BE2C (cell line): ENCODE data around the gene FRMD4B.

Experiments used
- DNase-seq: peaks from one replicate; pipeline ENCODE4 v3.0.0-alpha.2; 2020
- H3K27me3 ChIP-seq: fragments of 250-450 bp; sonication (Bioruptor Pico); 2 replicates; pipeline ENCODE4 v1.5.1; 2020; ENCODE audit warnings: mild to moderate bottlenecking
- H3K36me3 ChIP-seq: fragments of 250-450 bp; sonication (Bioruptor Pico); 2 replicates; pipeline ENCODE4 v1.5.1; 2020; ENCODE audit warnings: mild to moderate bottlenecking
- H3K4me1 ChIP-seq: fragments of 250-450 bp; sonication (Bioruptor Pico); 2 replicates; pipeline ENCODE4 v1.5.1; 2020
- H3K4me3 ChIP-seq: 2 replicates; pipeline ENCODE4 v1.5.1; 2011; ENCODE audit warnings: low read depth, low read length
- H3K9me3 ChIP-seq: fragments of 250-450 bp; sonication (Bioruptor Pico); 2 replicates; pipeline ENCODE4 v1.5.1; 2020
- CTCF ChIP-seq: IDR thresholded peaks from 2 replicates; pipeline ENCODE4 v1.5.1; 2012; ENCODE audit warnings: mild to moderate bottlenecking, low read depth, low read length

The FRMD4B gene

GRCh38 chr3:69426291-69426966 lies 40.5 kb upstream of the FRMD4B start:
- no peaks in the 10 kb centered on the region for H3K27me3 ChIP-seq
- no peak overlapping the region for H3K4me3 ChIP-seq
- no peak for TF ChIP-seq CTCF
- no peaks in the 10 kb centered on the region for H3K4me1 ChIP-seq
- no peaks in the 10 kb centered on the region for H3K9me3 ChIP-seq
- no peak for DNase-seq
- peaks cover 4% of the 10 kb centered on the region for H3K36me3 ChIP-seq

GRCh38 chr3:69425249-69425648 lies 39.4 kb upstream of the FRMD4B start:
- no peaks in the 10 kb centered on the region for H3K36me3 ChIP-seq
- no peak overlapping the region for H3K4me3 ChIP-seq
- H3K9me3 ChIP-seq, result no peaks in the 10 kb centered on the region
- DNase-seq, result peak; percentile 41
- no peaks in the 10 kb centered on the region for H3K27me3 ChIP-seq
- no peaks in the 10 kb centered on the region; the same call in 1 of the 2 replicates for H3K4me1 ChIP-seq
- peak; percentile 78 for TF ChIP-seq CTCF

GRCh38 chr3:69423463-69424155 lies 37.7 kb upstream of the FRMD4B start:
- no peak for DNase-seq
- no peaks in the 10 kb centered on the region for H3K36me3 ChIP-seq
- no peak overlapping the region for H3K4me3 ChIP-seq
- TF ChIP-seq CTCF, result no peak
- H3K9me3 ChIP-seq, result no peaks in the 10 kb centered on the region
- H3K4me1 ChIP-seq, result no peaks in the 10 kb centered on the region; the same call in 1 of the 2 replicates
- H3K27me3 ChIP-seq, result no peaks in the 10 kb centered on the region

GRCh38 chr3:69422751-69423150 lies 36.9 kb upstream of the FRMD4B start:
- H3K36me3 ChIP-seq, result no peaks in the 10 kb centered on the region
- no peaks in the 10 kb centered on the region for H3K27me3 ChIP-seq
- H3K9me3 ChIP-seq, result no peaks in the 10 kb centered on the region
- no peak for DNase-seq
- no peaks in the 10 kb centered on the region; the same call in 1 of the 2 replicates for H3K4me1 ChIP-seq
- TF ChIP-seq CTCF, result no peak
- H3K4me3 ChIP-seq, result no peak overlapping the region

- Histone ChIP-seq H3K4me1 (no peaks in the 10 kb centered on the region; the same call in 1 of the 2 replicates), H3K27me3 (no peaks in the 10 kb centered on the region), H3K4me3 (no peak overlapping the region), H3K36me3 (no peaks in the 10 kb centered on the region), H3K9me3 (peaks cover 3% of the 10 kb centered on the region; the same call in 1 of the 2 replicates)
- DNase-seq, result peak; percentile 38
- TF ChIP-seq CTCF, result no peak
These were observed 35.1 kb upstream of the FRMD4B start for GRCh38 chr3:69420781-69421520.

- H3K9me3 ChIP-seq, result peaks cover 3% of the 10 kb centered on the region; the same call in 1 of the 2 replicates
- no peak for DNase-seq
- TF ChIP-seq CTCF, result no peak
- H3K4me1 ChIP-seq, result no peaks in the 10 kb centered on the region; the same call in 1 of the 2 replicates
- no peaks in the 10 kb centered on the region for H3K36me3 ChIP-seq
- no peaks in the 10 kb centered on the region for H3K27me3 ChIP-seq
- H3K4me3 ChIP-seq, result no peak overlapping the region
These were observed 33.4 kb upstream of the FRMD4B start for GRCh38 chr3:69419276-69419675.
